Endometrial microvascular endothelial cells (primary cell): ENCODE measurements around the gene TMCC2. TPM values are rescaled to one million over a fixed set of nuclear protein-coding genes. Genes with fewer than 3 reads are reported as not detected.

Source experiments
- in situ Hi-C: cut with HindIII; loops from 2 replicates; pipeline ENCODE4 v1.10.0; 2017; ENCODE audit warnings: low sequenced_read_pairs, low pct_unique_long_range_greater_than_20kb; ENCODE audit errors: inconsistent ontology term
- total RNA-seq: library from RNA; depleted of rRNA; stranded (reverse); fragments of >200 nt; gene quantifications from one replicate; pipeline ENCODE4 v1.2.3, GENCODE V29; 2015; ENCODE audit errors: inconsistent ontology term

TMCC2 gene
- total RNA-seq, 1 donor from 2014 or later, result 3.0 TPM

GRCh38 chr1:205255941-205256780, 28.4 kb downstream of the TMCC2 start:
- in situ Hi-C loops, result no loop called here

DNA sequence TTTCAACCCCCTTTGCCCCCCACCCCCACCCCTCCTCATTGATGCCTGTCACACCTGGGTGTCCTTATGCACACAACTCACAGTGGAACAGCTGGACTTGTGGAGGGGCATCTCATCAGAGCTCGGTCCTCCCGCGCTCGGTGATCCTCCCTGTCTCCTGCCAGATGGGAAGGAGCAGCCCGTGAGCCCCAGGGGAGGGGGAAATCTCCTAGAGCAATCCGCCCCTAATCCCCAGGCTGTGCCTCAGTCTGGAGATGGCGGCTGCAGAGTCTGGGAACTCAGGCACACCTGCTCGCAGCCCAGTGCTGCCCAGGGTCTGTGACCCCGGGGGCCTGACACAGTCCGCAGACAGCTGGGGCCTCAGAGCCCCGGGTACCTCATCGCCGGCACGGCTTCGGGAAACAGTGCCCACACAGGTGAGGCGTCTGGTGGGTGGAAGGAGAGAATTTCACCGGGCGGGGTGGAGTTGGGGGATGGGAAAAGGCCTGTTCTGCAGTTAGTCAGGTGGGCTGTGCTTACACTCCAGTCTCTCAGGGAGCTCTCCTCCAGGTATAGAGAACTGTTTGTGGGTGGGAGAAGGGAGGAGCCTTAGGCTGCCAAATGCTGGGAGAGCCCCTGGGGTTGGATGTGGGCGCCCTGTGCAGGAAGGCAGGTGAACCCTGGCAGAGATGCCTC, 29.3 kb downstream of the TMCC2 start:
- in situ Hi-C loops, result no loop called here

- in situ Hi-C loops, result no loop called here
These were observed 30.0 kb downstream of the TMCC2 start for GRCh38 chr1:205257735-205258134.

DNA sequence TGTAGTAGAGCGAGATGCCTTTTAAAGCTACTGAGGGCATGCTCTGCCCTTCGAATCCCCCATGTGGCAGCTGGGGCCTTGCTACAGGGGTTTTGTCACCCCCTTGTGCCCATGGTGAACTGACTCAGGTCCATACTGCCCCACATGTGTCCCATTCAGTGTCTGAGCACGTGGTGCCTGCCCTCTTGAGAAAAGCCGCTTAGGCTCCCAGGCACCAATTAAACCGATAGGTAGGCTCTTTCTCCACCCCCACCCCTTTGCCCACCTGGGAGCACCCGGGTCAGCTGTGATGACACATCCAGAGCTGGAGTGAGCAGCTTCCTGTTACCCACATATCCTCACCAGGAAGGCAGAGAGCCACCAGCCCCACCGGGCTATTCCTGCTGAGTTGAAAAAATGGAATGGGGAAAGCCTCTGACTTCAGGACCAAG, 30.5 kb downstream of the TMCC2 start:
- in situ Hi-C loops, result no loop called here

DNA sequence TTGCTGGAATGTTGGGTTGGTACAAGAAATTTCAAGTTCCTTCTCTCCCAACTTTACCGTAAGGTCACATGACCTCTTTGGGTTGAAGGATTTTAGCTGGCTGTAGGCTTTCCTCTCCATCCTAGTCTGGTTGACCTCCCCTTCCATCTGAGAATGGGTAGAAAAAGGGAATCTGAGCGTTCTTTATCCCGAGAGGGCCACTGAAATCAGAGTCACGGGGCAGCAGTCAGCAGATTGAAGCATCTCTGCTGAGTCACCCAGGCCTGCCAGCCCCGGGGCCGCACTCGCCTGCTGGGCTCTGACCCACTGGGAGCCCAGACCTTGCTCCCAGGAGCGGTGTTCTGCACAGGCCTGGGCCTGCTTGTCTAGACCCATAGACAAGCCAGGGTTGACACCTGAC, 31.0 kb downstream of the TMCC2 start:
- in situ Hi-C loops, result no loop called here

- in situ Hi-C loops, result no loop called here
These were observed 31.6 kb downstream of the TMCC2 start for GRCh38 chr1:205259324-205259832.

GRCh38 chr1:205259998-205260397, 32.3 kb downstream of the TMCC2 start:
- in situ Hi-C loops, result no loop called here

GRCh38 chr1:205260948-205261732, 33.4 kb downstream of the TMCC2 start:
- in situ Hi-C loops, result no loop called here

- in situ Hi-C loops, result no loop called here
These were observed 34.4 kb downstream of the TMCC2 start for GRCh38 chr1:205261946-205262691.

DNA sequence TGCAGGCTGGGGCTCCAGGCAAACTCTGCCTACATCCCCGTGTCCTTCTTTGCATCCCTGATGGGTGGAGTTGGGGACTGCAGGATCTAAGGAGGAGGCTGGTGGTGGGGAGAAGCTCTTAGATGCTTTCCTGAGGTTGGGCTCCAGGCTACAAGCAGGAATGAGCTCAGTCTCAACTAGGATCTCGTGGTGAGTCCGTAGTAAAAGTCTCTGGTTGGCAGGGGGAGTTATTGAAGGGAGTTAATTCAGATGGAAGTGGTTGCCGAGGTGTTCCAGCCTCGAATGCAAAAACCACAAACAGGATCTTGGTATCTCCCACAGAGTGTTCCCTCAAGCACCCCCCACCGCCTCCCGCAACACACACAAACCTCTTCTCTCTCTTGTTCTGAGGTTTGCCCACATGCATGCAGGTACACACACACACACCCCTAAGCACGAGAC, 35.0 kb downstream of the TMCC2 start:
- in situ Hi-C loops, result no loop called here

DNA sequence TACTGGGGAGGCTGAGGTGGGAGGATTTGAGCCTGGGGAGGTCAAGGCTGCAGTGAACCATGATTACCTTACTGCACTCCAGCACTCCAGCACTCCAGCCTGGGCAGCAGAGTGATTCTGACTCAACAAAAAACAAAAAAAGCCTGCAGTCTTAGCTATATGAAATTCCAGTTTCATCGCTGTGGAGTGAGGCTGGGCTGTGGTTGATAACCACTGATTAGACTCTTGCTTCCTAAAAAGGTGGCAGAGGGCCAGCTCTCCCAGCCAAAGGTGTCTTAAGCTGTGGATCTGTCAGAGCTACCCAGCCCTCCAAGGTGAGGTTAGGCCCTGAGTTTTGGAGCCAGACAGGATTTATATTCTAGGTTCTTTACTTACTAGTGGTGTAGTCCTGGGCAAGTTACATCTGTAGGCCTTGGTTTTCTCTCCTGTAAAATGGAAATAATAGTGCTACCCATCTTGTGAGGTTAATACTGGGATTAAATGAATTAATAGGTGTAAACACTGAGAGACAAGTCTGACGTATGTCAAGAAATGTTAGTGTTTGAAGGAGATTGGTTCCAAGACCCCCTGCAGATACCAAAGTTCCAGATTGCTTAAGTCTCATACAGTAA, 35.9 kb downstream of the TMCC2 start:
- in situ Hi-C loops, result no loop called here

DNA sequence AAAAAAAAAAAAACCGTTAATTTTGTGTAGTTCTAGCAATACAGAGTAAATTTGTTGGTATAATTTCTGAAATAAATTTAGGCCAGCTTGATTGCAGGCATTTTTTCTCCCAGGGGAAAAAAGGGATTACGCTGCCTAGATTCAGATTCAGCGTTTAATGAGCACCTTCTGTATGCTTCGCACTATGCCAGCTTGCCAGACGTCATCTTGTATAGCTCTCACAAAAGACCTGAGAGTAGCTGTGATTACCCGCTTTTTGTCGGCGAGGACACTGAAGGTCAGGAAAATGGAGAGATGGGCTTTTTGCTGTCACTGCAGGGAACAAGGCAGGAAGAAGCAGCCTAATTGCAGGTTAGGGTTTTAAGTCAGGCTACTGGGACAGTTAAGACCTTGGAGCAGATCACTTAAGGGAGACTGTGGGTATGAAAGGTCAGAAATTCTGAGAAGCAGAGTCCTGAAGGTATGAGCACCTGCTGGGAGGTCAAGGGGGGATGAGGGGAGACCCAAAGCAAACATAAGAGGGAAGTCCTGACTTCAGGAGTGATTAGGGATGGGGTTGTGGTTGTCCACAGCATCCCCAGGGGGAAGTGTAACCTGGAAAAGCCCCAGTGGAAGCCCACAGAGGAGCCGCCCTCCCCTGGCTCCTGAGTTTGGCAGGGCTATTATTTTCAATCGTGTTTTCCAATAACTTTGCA, 39.0 kb downstream of the TMCC2 start:
- in situ Hi-C loops, result no loop called here

GRCh38 chr1:205267306-205267902, 39.7 kb downstream of the TMCC2 start:
- in situ Hi-C loops, result no loop called here

GRCh38 chr1:205268846-205269680, 41.3 kb downstream of the TMCC2 start:
- in situ Hi-C loops, result no loop called here

DNA sequence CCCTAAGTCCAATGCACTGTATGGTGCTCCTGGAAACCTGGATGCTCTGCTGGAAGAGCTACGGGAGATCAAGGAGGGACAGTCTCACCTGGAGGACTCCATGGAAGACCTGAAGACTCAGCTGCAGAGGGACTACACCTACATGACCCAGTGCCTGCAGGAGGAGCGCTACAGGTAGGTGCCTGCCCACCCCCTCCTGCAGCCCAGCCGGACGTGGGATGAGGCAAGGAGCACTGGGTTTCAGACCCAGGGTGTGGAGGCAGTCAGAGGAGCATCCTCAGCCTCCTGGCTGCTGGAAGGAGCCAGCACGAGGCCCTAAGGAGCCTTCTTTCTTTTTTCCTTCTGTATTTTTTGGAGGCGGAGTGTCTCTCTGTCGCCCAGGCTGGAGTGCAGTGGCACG, 42.0 kb downstream of the TMCC2 start:
- in situ Hi-C loops, result no loop called here

GRCh38 chr1:205270271-205270670, 42.5 kb downstream of the TMCC2 start:
- in situ Hi-C loops, result no loop called here

- in situ Hi-C loops, result no loop called here
These were observed 43.0 kb downstream of the TMCC2 start for GRCh38 chr1:205270764-205271163.
